Nephron (organoid): ENCODE results near the gene DGKI.

Experiments
- H3K27ac Mint-ChIP-seq, 3 experiments: 2 replicates each; pipeline ENCODE4 v1.8.0; 2020; ENCODE audit warnings: mixed read lengths in 3 of 3, mild to moderate bottlenecking in 2 of 3, moderate library complexity in 1 of 3
- H3K27me3 Mint-ChIP-seq: 2 replicates; pipeline ENCODE4 v1.8.0; 2021; ENCODE audit warnings: low read depth, mild to moderate bottlenecking, moderate library complexity, mixed read lengths
- H3K36me3 Mint-ChIP-seq: 2 replicates; pipeline ENCODE4 v1.8.0; 2020; ENCODE audit warnings: low read depth, mixed read lengths
- H3K4me1 Mint-ChIP-seq: 2 replicates; pipeline ENCODE4 v1.8.0; 2020; ENCODE audit warnings: mixed read lengths
- H3K4me3 Mint-ChIP-seq, 3 experiments: 2 replicates each; pipeline ENCODE4 v1.8.0; 2020; ENCODE audit warnings: mild to moderate bottlenecking in 3 of 3, mixed read lengths in 3 of 3, moderate library complexity in 2 of 3
- H3K9me3 Mint-ChIP-seq: 2 replicates; pipeline ENCODE4 v1.8.0; 2020; ENCODE audit warnings: mixed read lengths
- CTCF ChIP-seq, 3 experiments: fragments of 200-600 bp; sonication (generic); IDR thresholded peaks; one replicate each; pipeline ENCODE4 v1.5.0; 2021; ENCODE audit warnings: antibody characterized with exemption in 3 of 3; ENCODE audit not compliant: unreplicated experiment in 3 of 3

DGKI gene

GRCh38 chr7:137881607-137882260 is 35.0 kb upstream of the DGKI start:
- no peak for TF ChIP-seq CTCF (IDR thresholded peaks at IDR 0.05; ENCODE audit: unreplicated experiment in 3 of 3)
- Mint-ChIP-seq H3K27ac (no peak overlapping the region), H3K4me1 (peaks cover 49% of the 10 kb centered on the region), H3K4me3 (no peak overlapping the region), H3K9me3 (peaks cover 14% of the 10 kb centered on the region), H3K36me3 (peaks cover 98% of the 10 kb centered on the region), H3K27me3 (peaks cover 3% of the 10 kb centered on the region)

- H3K4me3 Mint-ChIP-seq: no peak overlapping the region
- TF ChIP-seq CTCF (IDR thresholded peaks at IDR 0.05; ENCODE audit: unreplicated experiment in 3 of 3): no peak
- H3K27me3 Mint-ChIP-seq: peaks cover 3% of the 10 kb centered on the region
- peak overlapping the region in 1 of 3 experiments; percentile 37 for H3K27ac Mint-ChIP-seq
- H3K4me1 Mint-ChIP-seq: peaks cover 49% of the 10 kb centered on the region
- peaks cover 98% of the 10 kb centered on the region for H3K36me3 Mint-ChIP-seq
- peaks cover 14% of the 10 kb centered on the region for H3K9me3 Mint-ChIP-seq
These were observed 33.7 kb upstream of the DGKI start for GRCh38 chr7:137880432-137880831.

GRCh38 chr7:137879357-137880158 is 32.8 kb upstream of the DGKI start:
- Mint-ChIP-seq H3K4me1 (peaks cover 57% of the 10 kb centered on the region), H3K27ac (peak overlapping the region in 2 of 3 experiments; percentile 82 to 94), H3K27me3 (peaks cover 3% of the 10 kb centered on the region), H3K36me3 (peaks cover 95% of the 10 kb centered on the region), H3K4me3 (no peak overlapping the region), H3K9me3 (peaks cover 14% of the 10 kb centered on the region)
- TF ChIP-seq CTCF (IDR thresholded peaks at IDR 0.05; ENCODE audit: unreplicated experiment in 3 of 3): no peak

DNA sequence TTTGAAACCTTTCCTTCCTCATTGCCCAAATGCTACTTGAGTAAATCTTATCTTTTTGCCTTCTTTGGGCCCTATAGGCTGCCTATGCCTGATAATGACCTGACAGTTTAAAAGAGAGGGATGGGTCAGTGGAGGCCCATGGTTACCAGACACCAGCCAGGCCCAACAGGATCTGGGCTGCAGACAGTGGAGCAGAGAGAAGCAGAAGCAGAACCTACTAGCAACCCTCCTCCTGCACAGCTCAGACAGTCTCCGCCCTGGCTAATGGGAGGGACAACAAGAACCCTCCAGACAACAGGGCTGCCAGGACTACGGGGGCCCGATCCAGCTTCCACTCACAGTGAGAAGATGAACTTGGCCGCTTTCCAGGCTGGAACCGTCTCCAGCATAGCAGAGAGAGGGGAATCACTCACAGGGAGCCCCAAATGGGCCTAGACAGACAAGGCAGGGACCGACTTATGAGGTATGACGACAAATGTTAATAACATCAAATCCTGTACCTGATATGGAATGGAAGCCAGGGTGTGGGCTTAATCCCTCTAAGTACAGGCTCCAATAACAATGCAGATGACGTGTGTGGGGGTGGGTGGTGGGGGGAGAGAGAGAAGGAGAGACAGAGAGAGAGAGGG is 31.7 kb upstream of the DGKI start:
- no peak for TF ChIP-seq CTCF (IDR thresholded peaks at IDR 0.05; ENCODE audit: unreplicated experiment in 3 of 3)
- Mint-ChIP-seq H3K36me3 (peaks cover 93% of the 10 kb centered on the region), H3K4me3 (peak overlapping the region in 1 of 3 experiments; percentile 36), H3K4me1 (peaks cover 68% of the 10 kb centered on the region), H3K27ac (peak overlapping the region in 2 of 3 experiments; percentile 82 to 94), H3K27me3 (no peaks in the 10 kb centered on the region), H3K9me3 (peaks cover 14% of the 10 kb centered on the region)

DNA sequence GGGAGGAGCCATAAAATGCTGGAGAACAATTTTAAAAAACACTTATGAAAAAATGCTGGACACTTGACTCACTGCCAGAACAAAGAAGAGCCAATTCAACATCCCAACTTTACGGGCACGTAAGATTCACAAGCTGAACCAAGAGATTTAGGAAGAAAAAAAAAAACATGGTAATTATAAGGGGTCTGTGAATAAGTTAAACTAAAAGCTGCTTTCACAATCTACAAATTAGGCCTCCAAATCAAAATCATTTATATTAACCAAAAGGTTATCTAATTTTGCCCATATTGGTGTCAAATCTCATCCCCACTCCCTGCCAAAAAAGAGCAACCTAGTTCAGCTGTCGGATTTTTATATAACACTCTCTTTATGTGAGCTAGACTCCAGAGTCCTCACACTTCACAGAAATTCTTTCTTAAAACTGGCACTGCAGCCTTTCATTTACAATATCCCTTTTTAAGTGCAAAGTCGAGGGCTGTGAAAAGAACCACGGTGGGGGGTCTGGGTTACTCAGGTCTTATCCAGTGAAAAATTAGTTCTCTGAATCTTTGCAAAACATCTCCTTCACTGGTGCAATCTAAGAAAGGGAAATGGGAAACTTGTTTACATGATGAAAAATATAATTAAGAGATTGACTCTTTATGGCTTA is 30.4 kb upstream of the DGKI start:
- no peak for TF ChIP-seq CTCF (IDR thresholded peaks at IDR 0.05; ENCODE audit: unreplicated experiment in 3 of 3)
- Mint-ChIP-seq H3K4me1 (peaks cover 71% of the 10 kb centered on the region), H3K27me3 (no peaks in the 10 kb centered on the region), H3K27ac (peak overlapping the region in 2 of 3 experiments; percentile 29 to 94), H3K36me3 (peaks cover 92% of the 10 kb centered on the region), H3K9me3 (peaks cover 7% of the 10 kb centered on the region), H3K4me3 (no peak overlapping the region)
